WTC11 (cell line): ENCODE results near the gene NOL4L. TPM values are rescaled to one million over a fixed set of nuclear protein-coding genes. Genes with fewer than 3 reads are reported as not detected.

Source experiments
- ATAC-seq: fragments of 200-7000 bp; cut with Tn5 transposase; 2 replicates; pipeline ENCODE4 v1.10.0; 2021; ENCODE audit warnings: mild to moderate bottlenecking, moderate library complexity
- CTCF ChIA-PET: fragments of 300-600 bp; sonication (Branson Sonifier 250); formaldehyde crosslinking; loops from one replicate; lab custom pipeline; 2021; ENCODE audit warnings: antibody characterized with exemption; lab: Charles Lee
- POLR2A ChIA-PET: fragments of 350-600 bp; sonication (Branson Sonifier 250); formaldehyde crosslinking; loops from one replicate; lab custom pipeline; 2021; ENCODE audit warnings: antibody characterized with exemption; lab: Charles Lee
- DNase-seq: peaks from one replicate; pipeline ENCODE4 v3.0.0; 2021; ENCODE audit warnings: low spot score
- H3K27ac Mint-ChIP-seq: 2 replicates; pipeline ENCODE4 v1.8.0; 2021; ENCODE audit warnings: mixed read lengths
- H3K27me3 Mint-ChIP-seq: 2 replicates; pipeline ENCODE4 v1.8.0; 2021; ENCODE audit warnings: low read depth, mild to moderate bottlenecking, moderate library complexity, mixed read lengths
- H3K36me3 Mint-ChIP-seq: 2 replicates; pipeline ENCODE4 v1.8.0; 2021; ENCODE audit warnings: mixed read lengths
- H3K4me1 Mint-ChIP-seq: 2 replicates; pipeline ENCODE4 v1.8.0; 2022; ENCODE audit warnings: mixed read lengths
- H3K4me3 Mint-ChIP-seq: 2 replicates; pipeline ENCODE4 v1.8.0; 2021; ENCODE audit warnings: mild to moderate bottlenecking, moderate library complexity, mixed read lengths
- H3K9me3 Mint-ChIP-seq: 2 replicates; pipeline ENCODE4 v1.8.0; 2021; ENCODE audit warnings: mixed read lengths
- NFYB ChIP-seq: sonication (generic); formaldehyde crosslinking; conservative IDR thresholded peaks from 2 replicates; pipeline ENCODE4 v1.8.0; 2022; ENCODE audit warnings: low read depth, missing genetic modification reagents
- SMAD4 ChIP-seq: sonication (generic); formaldehyde crosslinking; IDR thresholded peaks from 2 replicates; pipeline ENCODE4 v1.8.0; 2022; ENCODE audit warnings: mild to moderate bottlenecking, missing genetic modification reagents
- SP1 ChIP-seq: sonication (generic); formaldehyde crosslinking; conservative IDR thresholded peaks from 2 replicates; pipeline ENCODE4 v1.8.1; 2022; ENCODE audit warnings: missing genetic modification reagents
- ZNF138 ChIP-seq: sonication (generic); formaldehyde crosslinking; conservative IDR thresholded peaks from 2 replicates; pipeline ENCODE4 v1.8.1; 2022; ENCODE audit warnings: mild to moderate bottlenecking, moderate library complexity, missing genetic modification reagents
- ZNF232 ChIP-seq: sonication (generic); formaldehyde crosslinking; IDR thresholded peaks from 2 replicates; pipeline ENCODE4 v1.8.0; 2022; ENCODE audit warnings: mild to moderate bottlenecking, missing genetic modification reagents
- ZNF416 ChIP-seq: fragments of 250-450 bp; sonication (Bioruptor Pico); IDR thresholded peaks from 2 replicates; pipeline ENCODE4 v1.9.0; 2021; ENCODE audit warnings: mild to moderate bottlenecking, inconsistent platforms
- ZNF423 ChIP-seq: fragments of 250-450 bp; sonication (Bioruptor Pico); IDR thresholded peaks from 2 replicates; pipeline ENCODE4 v2.1.2; 2022; ENCODE audit warnings: mild to moderate bottlenecking, moderate library complexity
- ZNF671 ChIP-seq: fragments of 250-450 bp; sonication (Bioruptor Pico); IDR thresholded peaks from 2 replicates; pipeline ENCODE4 v1.8.0; 2021; ENCODE audit warnings: mild to moderate bottlenecking
- total RNA-seq: library from RNA; stranded (reverse); gene quantifications from 3 replicates; pipeline ENCODE4 v1.2.3, GENCODE V29; 2021
- TF ChIP-seq, protein P1 (sequence below): sonication (generic); formaldehyde crosslinking; IDR thresholded peaks from 2 replicates; pipeline ENCODE4 v1.8.1; 2022; ENCODE audit warnings: mild to moderate bottlenecking, moderate library complexity, missing genetic modification reagents
- TF ChIP-seq, protein P2 (sequence below): sonication (generic); formaldehyde crosslinking; IDR thresholded peaks from 2 replicates; pipeline ENCODE4 v1.8.0; 2023; ENCODE audit warnings: mild to moderate bottlenecking, missing genetic modification reagents
- TF ChIP-seq, protein P3 (sequence below): fragments of 250-450 bp; sonication (Bioruptor Pico); IDR thresholded peaks from 2 replicates; pipeline ENCODE4 v1.9.0; 2021; ENCODE audit warnings: moderate library complexity, mild to moderate bottlenecking, inconsistent platforms, borderline replicate concordance
- TF ChIP-seq, protein P4 (sequence below): sonication (generic); formaldehyde crosslinking; IDR thresholded peaks from 2 replicates; pipeline ENCODE4 v1.8.1; 2022; ENCODE audit warnings: missing genetic modification reagents, borderline replicate concordance

NOL4L gene
- total RNA-seq, 1 experiment from 2014 or later = 29.0 TPM

DNA sequence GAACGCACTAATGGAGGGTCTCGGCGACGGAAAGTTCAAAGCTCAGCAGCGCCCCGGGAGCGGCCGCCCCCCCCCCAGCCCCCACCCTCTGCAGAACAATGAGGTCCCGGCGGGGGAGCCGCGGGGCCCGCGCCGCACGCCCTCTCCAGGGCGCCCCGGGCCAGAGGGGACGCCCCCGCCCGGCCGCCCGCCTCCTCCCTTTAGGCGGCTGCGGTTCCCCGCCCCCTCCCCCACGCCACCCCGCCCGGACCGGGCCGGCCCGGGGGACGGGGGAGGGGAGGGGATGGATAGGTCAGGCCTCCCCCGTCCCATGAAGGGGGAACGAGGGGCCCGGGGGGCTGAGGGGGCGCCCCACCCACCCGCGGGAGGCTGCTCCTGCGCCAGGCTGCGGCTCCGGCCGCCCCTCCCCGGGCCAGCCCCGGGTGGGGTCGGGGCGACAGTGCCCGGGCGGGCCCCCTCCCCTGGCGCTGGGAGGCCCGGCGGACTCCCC lies 1.5 kb downstream of the NOL4L start (continued):
- TF ChIP-seq, protein P1, sequence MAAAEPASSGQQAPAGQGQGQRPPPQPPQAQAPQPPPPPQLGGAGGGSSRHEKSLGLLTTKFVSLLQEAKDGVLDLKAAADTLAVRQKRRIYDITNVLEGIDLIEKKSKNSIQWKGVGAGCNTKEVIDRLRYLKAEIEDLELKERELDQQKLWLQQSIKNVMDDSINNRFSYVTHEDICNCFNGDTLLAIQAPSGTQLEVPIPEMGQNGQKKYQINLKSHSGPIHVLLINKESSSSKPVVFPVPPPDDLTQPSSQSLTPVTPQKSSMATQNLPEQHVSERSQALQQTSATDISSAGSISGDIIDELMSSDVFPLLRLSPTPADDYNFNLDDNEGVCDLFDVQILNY (CRISPR knock-in tag) = no peak
- TF ChIP-seq SMAD4 = no peak

DNA sequence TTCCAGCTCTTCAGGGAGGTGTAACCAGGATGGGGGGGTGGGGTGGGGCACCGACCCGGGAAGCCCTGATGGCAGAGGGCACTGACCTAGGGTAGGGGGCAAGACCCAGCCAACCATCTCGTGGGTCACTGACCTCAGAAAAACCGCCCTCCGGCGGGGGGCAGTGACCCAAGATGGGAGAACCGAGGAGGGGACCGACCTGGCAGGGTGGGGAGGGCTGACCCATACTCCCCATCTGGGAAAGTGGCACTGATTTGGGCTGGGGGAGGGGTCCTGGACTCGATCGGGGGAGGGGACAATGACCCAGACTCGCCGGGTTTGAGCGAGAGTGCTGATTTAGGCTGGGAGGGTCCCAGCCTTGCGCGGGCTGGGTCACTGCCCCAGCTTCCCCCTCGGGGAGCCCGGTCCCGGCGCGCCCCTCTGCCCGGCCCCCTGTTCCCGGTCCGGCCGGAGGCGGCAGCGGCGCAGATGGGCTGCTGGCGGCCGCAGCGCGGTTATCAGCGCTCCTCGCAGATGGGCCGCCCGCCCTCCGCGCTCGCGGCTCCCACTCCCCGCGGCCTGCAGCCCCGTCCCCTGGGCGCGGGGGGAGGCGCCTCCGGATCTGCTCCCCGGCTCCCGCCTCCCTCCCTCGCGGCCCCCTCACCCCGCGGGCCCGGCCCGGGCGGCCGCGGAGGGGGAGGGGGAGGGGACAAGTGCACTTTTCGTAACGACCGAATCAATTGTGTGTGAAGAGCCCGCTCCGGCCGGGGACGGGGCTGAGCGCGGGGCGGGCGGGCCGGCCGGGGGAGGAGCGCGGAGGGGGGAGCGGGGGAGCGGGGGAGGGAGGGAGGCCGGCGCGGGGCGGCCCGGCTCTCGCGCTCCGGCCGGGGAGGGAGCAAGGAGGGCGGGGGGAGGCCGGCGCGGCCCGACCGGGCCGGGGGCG lies 2.2 kb downstream of the NOL4L start:
- Mint-ChIP-seq H3K36me3 (no peaks in the 10 kb centered on the region), H3K27me3 (peaks cover 33% of the 10 kb centered on the region), H3K27ac (no peak overlapping the region), H3K4me1 (peaks cover 25% of the 10 kb centered on the region), H3K4me3 (peak overlapping the region; percentile 53), H3K9me3 (no peaks in the 10 kb centered on the region)
- DNase-seq = peak; percentile 45
- POLR2A ChIA-PET = no interaction called here
- peak; percentile 8 for ATAC-seq
- no peak for TF ChIP-seq ZNF138 (CRISPR knock-in tag)
- TF ChIP-seq ZNF671 (CRISPR knock-in tag) = no peak
- no peak for TF ChIP-seq ZNF423 (CRISPR knock-in tag)
- TF ChIP-seq ZNF232 (CRISPR knock-in tag) = no peak
- 0 out of 2 replicates have a peak, but pooled peaks have one; percentile 44 for TF ChIP-seq ZNF416 (CRISPR knock-in tag)
- TF ChIP-seq, protein P2, sequence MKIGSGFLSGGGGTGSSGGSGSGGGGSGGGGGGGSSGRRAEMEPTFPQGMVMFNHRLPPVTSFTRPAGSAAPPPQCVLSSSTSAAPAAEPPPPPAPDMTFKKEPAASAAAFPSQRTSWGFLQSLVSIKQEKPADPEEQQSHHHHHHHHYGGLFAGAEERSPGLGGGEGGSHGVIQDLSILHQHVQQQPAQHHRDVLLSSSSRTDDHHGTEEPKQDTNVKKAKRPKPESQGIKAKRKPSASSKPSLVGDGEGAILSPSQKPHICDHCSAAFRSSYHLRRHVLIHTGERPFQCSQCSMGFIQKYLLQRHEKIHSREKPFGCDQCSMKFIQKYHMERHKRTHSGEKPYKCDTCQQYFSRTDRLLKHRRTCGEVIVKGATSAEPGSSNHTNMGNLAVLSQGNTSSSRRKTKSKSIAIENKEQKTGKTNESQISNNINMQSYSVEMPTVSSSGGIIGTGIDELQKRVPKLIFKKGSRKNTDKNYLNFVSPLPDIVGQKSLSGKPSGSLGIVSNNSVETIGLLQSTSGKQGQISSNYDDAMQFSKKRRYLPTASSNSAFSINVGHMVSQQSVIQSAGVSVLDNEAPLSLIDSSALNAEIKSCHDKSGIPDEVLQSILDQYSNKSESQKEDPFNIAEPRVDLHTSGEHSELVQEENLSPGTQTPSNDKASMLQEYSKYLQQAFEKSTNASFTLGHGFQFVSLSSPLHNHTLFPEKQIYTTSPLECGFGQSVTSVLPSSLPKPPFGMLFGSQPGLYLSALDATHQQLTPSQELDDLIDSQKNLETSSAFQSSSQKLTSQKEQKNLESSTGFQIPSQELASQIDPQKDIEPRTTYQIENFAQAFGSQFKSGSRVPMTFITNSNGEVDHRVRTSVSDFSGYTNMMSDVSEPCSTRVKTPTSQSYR (CRISPR knock-in tag) = no peak
- CTCF ChIA-PET = interaction anchor here (0.6 to 1.0 kb wide), 5 partner anchors 42 to 320 kb away, joined by 3 to 5 read pairs (median 3); no protein-coding TSS in a partner anchor

DNA sequence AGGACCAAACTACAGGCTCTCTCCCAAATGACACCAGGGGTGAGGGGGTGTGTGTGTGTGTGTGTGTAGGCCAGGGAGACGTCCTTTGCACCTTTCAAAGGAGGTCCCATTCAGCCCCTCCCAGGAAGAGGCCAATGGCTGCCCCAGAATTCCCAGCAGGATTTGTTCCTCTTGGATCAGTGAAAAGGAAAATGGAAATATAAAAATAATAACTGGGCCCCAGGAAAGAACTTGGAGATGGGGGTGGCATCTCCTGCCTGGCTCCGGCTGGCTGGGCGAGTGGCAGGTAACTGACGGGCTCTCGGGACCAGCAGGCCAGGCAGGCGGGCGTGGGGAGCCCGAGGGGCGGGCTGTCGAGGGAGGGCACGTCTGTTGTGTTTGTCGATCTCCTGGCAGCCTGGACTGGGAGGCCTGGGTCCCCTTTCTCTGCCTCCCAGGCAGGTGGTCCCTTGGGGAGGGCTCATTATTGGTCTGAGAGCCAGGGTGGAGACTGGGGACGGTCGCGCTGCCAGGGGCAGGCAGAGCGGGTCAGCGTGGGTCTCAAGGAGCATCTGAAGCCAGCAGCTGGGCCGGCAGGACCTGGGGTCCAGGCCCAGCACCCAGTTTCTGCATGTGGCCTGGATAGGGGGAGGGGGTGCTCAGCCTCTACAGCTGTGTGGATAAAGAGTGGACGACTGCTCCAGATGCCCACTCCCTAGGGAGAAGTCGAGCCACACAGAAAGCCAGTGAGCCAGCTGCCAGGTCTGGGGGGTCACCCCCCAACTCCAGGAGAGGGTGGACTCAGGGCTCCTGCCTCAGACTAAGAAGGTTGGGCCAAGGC lies 3.1 kb downstream of the NOL4L start:
- DNase-seq (no peak), ATAC-seq (no peak)
- POLR2A ChIA-PET = no interaction called here
- TF ChIP-seq NFYB (CRISPR knock-in tag) (no peak), SP1 (CRISPR knock-in tag) (no peak)
- TF ChIP-seq, protein P3, sequence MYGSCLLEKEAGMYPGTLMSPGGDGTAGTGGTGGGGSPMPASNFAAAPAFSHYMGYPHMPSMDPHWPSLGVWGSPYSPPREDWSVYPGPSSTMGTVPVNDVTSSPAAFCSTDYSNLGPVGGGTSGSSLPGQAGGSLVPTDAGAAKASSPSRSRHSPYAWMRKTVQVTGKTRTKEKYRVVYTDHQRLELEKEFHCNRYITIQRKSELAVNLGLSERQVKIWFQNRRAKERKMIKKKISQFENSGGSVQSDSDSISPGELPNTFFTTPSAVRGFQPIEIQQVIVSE = no peak
- TF ChIP-seq, protein P2 (CRISPR knock-in tag) = no peak
- TF ChIP-seq, protein P4, sequence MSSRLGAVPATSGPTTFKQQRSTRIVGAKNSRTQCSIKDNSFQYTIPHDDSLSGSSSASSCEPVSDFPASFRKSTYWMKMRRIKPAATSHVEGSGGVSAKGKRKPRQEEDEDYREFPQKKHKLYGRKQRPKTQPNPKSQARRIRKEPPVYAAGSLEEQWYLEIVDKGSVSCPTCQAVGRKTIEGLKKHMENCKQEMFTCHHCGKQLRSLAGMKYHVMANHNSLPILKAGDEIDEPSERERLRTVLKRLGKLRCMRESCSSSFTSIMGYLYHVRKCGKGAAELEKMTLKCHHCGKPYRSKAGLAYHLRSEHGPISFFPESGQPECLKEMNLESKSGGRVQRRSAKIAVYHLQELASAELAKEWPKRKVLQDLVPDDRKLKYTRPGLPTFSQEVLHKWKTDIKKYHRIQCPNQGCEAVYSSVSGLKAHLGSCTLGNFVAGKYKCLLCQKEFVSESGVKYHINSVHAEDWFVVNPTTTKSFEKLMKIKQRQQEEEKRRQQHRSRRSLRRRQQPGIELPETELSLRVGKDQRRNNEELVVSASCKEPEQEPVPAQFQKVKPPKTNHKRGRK (CRISPR knock-in tag) = no peak
- Mint-ChIP-seq H3K9me3 (no peaks in the 10 kb centered on the region), H3K4me1 (peaks cover 25% of the 10 kb centered on the region), H3K27ac (no peak overlapping the region), H3K27me3 (peaks cover 25% of the 10 kb centered on the region), H3K36me3 (no peaks in the 10 kb centered on the region), H3K4me3 (peak overlapping the region; percentile 53)
- CTCF ChIA-PET = interaction anchor here (0.6 to 1.3 kb wide), 6 partner anchors 13 to 321 kb away, joined by 3 to 5 read pairs (median 3); no protein-coding TSS in a partner anchor
